ENCODE results near the gene MUC4. TPM values are rescaled to one million over a fixed set of nuclear protein-coding genes. Genes with fewer than 3 reads are reported as not detected.

Gene MUC4
- total and polyA plus RNA-seq, 7 experiments from 2014 or later = 0.07 to 0.48 TPM; not detected in 5

DNA sequence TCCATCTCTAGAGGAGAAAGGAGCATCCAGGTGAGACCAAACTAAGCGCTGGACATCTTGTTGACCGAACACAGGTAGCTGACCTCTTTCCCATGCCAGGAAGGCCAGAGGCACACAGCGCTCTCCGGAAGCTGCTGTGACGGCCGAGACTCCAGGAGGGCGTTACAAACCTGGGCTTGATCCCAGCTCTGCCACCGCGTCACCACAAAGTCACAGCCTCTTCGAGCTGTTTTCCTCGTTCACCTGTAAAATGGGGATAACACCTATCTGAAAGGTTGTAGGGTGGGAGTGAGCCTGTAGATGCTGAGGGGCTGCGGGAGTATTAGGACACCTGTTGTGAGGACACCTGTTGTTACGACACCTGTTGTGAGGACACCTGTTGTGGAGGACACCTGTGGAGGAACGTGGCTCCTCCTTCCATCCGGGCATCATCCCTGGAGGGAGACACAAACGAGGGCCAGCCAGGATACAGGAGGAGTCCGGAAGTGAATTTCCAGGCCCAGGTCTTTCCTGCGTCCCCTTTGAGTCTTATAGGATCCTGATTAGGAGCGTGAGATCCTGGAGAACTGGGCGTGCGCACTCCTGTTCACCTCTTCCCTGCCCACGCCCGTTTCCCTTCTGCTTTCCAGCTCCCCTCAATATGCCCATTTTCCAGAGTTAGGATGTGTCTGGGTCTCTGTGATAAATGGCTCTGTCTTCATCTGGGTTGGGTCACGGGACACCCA, 2.3 kb upstream of the MUC4 start:
- Histone ChIP-seq H3K4me1 (ENCODE audit: control insufficient read depth in 2 of 2, insufficient read depth in 2 of 2, low read length in 2 of 2) (no peaks in the 10 kb centered on the region), H3K4me3 (ENCODE audit: low read length) (no peak overlapping the region), H3K27ac (ENCODE audit: low read depth, low read length) (no peak overlapping the region), H3K9me3 (ENCODE audit: control insufficient read depth in 2 of 3, low read length in 3 of 3) (no peaks in the 10 kb centered on the region), H3K27me3 (ENCODE audit: control insufficient read depth in 2 of 2, insufficient read depth in 2 of 2, low read length in 2 of 2) (no peaks in the 10 kb centered on the region), H3K36me3 (ENCODE audit: control insufficient read depth in 2 of 3, insufficient read depth in 3 of 3, low read length in 3 of 3) (no peaks in the 10 kb centered on the region)
- Mint-ChIP-seq H3K9me3 (peaks cover 0 to 3% (median 0%) of the 10 kb centered on the region in 11 donors), H3K4me1 (peaks cover 0 to 15% (median 4%) of the 10 kb centered on the region in 7 donors), H3K36me3 (no peaks in the 10 kb centered on the region), H3K27ac (peak overlapping the region in 1 of 9 donors; percentile 13), H3K4me3 (no peak overlapping the region), H3K27me3 (peaks cover 0 to 3% (median 0%) of the 10 kb centered on the region in 5 donors)
- no peak for ATAC-seq
- DNase-seq = no peak
- ChIA-PET CTCF (no interaction called here), POLR2A (no interaction called here)
- intact Hi-C loops (cut with micrococcal nuclease) = no loop called here

DNA sequence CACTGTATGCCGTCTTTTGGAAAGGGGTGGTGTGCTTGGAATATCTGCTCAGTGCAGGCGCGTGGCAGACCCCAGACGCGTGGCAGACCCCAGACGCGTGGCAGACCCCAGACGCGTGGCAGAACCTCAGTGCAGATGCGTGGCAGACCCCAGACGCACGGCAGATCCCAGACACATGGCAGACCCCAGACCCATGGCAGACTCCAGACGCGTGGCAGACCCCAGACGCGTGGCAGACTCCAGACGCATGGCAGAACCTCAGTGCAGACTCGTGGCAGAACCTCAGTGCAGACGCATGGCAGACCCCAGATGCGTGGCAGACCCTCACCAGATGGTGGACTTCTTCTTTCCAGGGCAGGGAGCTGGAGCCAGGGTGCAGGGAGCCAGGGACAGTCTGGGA, 637 bp upstream of the MUC4 start:
- Histone ChIP-seq H3K4me3 (ENCODE audit: low read length) (no peak overlapping the region), H3K27me3 (ENCODE audit: control insufficient read depth in 2 of 2, insufficient read depth in 2 of 2, low read length in 2 of 2) (no peaks in the 10 kb centered on the region), H3K9me3 (ENCODE audit: control insufficient read depth in 2 of 3, low read length in 3 of 3) (no peaks in the 10 kb centered on the region), H3K36me3 (ENCODE audit: control insufficient read depth in 2 of 3, insufficient read depth in 3 of 3, low read length in 3 of 3) (no peaks in the 10 kb centered on the region), H3K27ac (ENCODE audit: low read depth, low read length) (no peak overlapping the region), H3K4me1 (ENCODE audit: control insufficient read depth in 2 of 2, insufficient read depth in 2 of 2, low read length in 2 of 2) (no peaks in the 10 kb centered on the region)
- no peak for ATAC-seq
- H3K36me3 Mint-ChIP-seq = no peaks in the 10 kb centered on the region
- DNase-seq = no peak
- peaks cover 0 to 14% (median 4%) of the 10 kb centered on the region in 7 donors for H3K4me1 Mint-ChIP-seq
- H3K9me3 Mint-ChIP-seq = peaks cover 0 to 3% (median 0%) of the 10 kb centered on the region in 11 donors
- peaks cover 0 to 3% (median 0%) of the 10 kb centered on the region in 5 donors for H3K27me3 Mint-ChIP-seq
- no peak overlapping the region for H3K27ac Mint-ChIP-seq
- ChIA-PET CTCF (no interaction called here), POLR2A (no interaction called here)
- intact Hi-C loops (cut with micrococcal nuclease) = no loop called here
- H3K4me3 Mint-ChIP-seq = no peak overlapping the region

DNA sequence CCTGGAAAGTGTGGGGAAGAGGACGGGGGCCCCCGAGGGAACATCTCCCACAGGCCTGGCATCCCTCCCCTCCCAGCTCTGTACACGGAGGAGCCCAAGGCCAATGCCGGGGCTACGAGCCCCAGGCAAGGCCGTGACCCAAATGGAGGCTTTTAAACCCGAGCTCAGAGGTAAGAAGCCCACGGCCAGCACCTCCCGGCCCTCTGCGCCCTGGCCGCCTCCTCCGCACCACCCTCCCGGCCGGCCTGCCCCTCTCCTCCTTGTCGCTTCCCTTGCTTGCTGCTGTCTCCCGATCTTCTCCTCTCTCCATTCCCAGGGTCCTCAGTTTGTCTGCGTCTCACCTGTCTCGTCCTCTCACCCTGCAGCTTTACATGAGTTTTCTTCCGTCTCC, 1.3 kb downstream of the MUC4 start:
- ChIA-PET POLR2A (no interaction called here), CTCF (interaction anchor here (0.6 kb wide), 1 partner anchor 258 kb away, joined by 3 read pairs; no protein-coding TSS in a partner anchor)
- H3K4me3 ChIP-seq (ENCODE audit: low read length) = no peak overlapping the region
- no peaks in the 10 kb centered on the region for H3K9me3 ChIP-seq (ENCODE audit: control insufficient read depth in 2 of 3, low read length in 3 of 3)
- H3K36me3 ChIP-seq (ENCODE audit: control insufficient read depth in 2 of 3, insufficient read depth in 3 of 3, low read length in 3 of 3) = no peaks in the 10 kb centered on the region
- ATAC-seq (no peak), DNase-seq (no peak)
- Mint-ChIP-seq H3K4me3 (no peak overlapping the region), H3K27ac (peak overlapping the region in 1 of 9 donors; percentile 65), H3K4me1 (peaks cover 10 to 16% (median 13%) of the 10 kb centered on the region in 7 donors), H3K36me3 (peaks cover 0 to 7% (median 0%) of the 10 kb centered on the region in 5 donors), H3K27me3 (peaks cover 0 to 4% (median 2%) of the 10 kb centered on the region in 5 donors), H3K9me3 (peaks cover 0 to 4% (median 0%) of the 10 kb centered on the region in 11 donors)
- intact Hi-C loops (cut with micrococcal nuclease) = no loop called here
- no peak overlapping the region for H3K27ac ChIP-seq (ENCODE audit: low read depth, low read length)
- peaks cover 0 to 5% of the 10 kb centered on the region in 2 donors for H3K4me1 ChIP-seq (ENCODE audit: control insufficient read depth in 2 of 2, insufficient read depth in 2 of 2, low read length in 2 of 2)
- H3K27me3 ChIP-seq (ENCODE audit: control insufficient read depth in 2 of 2, insufficient read depth in 2 of 2, low read length in 2 of 2) = no peaks in the 10 kb centered on the region

DNA sequence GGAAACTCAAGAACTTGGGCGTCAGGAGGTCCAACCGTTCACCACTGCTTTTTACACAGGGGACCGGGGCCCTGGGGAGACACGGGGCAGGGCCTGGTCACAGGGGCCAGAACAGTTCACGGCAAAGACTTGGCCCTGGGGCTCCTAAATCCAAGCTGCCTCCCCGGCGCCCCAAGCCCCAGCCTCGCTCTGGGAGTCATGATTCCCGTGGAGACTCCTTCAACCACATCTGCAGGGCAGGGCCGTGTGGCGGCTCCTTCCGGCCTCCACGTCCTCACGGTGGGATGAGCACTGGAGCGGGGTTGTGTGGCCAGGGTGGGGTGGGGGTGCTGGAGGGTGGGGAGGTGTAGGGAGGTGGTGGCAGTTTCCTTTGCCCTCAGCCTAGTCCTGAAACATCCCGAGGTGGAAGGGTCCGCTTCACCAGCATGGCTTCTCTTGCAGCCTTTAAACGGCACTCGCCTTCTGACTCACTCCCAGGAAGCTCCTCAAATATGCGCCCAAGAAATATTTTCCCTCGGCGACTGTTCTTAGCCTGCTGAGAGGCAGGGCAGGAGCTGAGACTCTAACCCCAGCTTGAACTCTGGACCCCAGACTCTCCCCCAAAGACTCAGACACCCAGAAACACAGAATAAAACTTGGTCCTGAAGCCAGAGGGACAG, 1.8 kb downstream of the MUC4 start:
- peaks cover 0 to 6% (median 0%) of the 10 kb centered on the region in 11 donors for H3K9me3 Mint-ChIP-seq
- ATAC-seq (no peak), DNase-seq (no peak)
- H3K4me3 ChIP-seq (ENCODE audit: low read length) = no peak overlapping the region
- no peaks in the 10 kb centered on the region for H3K27me3 ChIP-seq (ENCODE audit: control insufficient read depth in 2 of 2, insufficient read depth in 2 of 2, low read length in 2 of 2)
- ChIA-PET CTCF (interaction anchor here (0.6 kb wide), 1 partner anchor 257 kb away, joined by 3 read pairs; no protein-coding TSS in a partner anchor), POLR2A (no interaction called here)
- no peaks in the 10 kb centered on the region for H3K9me3 ChIP-seq (ENCODE audit: control insufficient read depth in 2 of 3, low read length in 3 of 3)
- H3K36me3 Mint-ChIP-seq = peaks cover 0 to 11% (median 0%) of the 10 kb centered on the region in 5 donors
- H3K27me3 Mint-ChIP-seq = peaks cover 0 to 4% (median 2%) of the 10 kb centered on the region in 5 donors
- intact Hi-C loops (cut with micrococcal nuclease) = no loop called here
- peaks cover 15 to 21% (median 18%) of the 10 kb centered on the region in 7 donors for H3K4me1 Mint-ChIP-seq
- no peak overlapping the region for H3K27ac ChIP-seq (ENCODE audit: low read depth, low read length)
- H3K27ac Mint-ChIP-seq = no peak overlapping the region
- H3K36me3 ChIP-seq (ENCODE audit: control insufficient read depth in 2 of 3, insufficient read depth in 3 of 3, low read length in 3 of 3) = no peaks in the 10 kb centered on the region
- peaks cover 0 to 10% of the 10 kb centered on the region in 2 donors for H3K4me1 ChIP-seq (ENCODE audit: control insufficient read depth in 2 of 2, insufficient read depth in 2 of 2, low read length in 2 of 2)
- H3K4me3 Mint-ChIP-seq = peak overlapping the region in 1 of 10 donors; percentile 17

DNA sequence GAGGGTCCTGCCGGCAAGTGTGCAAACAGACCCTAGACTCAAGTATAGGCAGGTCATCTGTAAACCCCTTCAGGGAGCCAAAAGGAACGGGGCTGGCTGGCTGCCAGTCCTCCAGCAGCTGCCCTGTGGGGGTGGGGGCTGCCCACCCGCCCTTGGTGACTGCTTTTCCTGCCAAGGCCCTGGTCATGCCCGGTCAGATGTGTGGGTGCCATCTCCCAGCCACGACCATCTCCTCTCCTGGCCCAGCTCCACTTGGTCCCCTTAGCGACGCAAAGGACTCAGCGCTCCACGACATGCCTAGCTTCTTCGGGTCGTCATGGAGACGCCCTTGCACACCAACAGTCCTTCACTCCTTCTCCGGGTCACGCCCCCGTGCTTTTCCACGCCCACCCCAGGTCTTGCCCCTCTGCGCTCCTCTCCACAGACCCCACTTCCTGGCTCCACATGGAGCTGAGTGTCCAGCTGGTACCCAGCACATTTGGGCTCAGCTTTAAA, 2.4 kb downstream of the MUC4 start:
- no peak overlapping the region for H3K27ac ChIP-seq (ENCODE audit: low read depth, low read length)
- no peak overlapping the region for H3K4me3 ChIP-seq (ENCODE audit: low read length)
- CTCF ChIA-PET = no interaction called here
- H3K9me3 ChIP-seq (ENCODE audit: control insufficient read depth in 2 of 3, low read length in 3 of 3) = no peaks in the 10 kb centered on the region
- no peak for DNase-seq
- Mint-ChIP-seq H3K27ac (no peak overlapping the region), H3K9me3 (peaks cover 0 to 12% (median 0%) of the 10 kb centered on the region in 11 donors), H3K36me3 (peaks cover 0 to 17% (median 0%) of the 10 kb centered on the region in 5 donors), H3K4me3 (peak overlapping the region in 1 of 10 donors; percentile 17), H3K27me3 (peaks cover 0 to 4% (median 2%) of the 10 kb centered on the region in 5 donors), H3K4me1 (peaks cover 20 to 27% (median 24%) of the 10 kb centered on the region in 7 donors)
- no peak for ATAC-seq
- POLR2A ChIA-PET = no interaction called here
- peaks cover 0 to 14% of the 10 kb centered on the region in 2 donors for H3K4me1 ChIP-seq (ENCODE audit: control insufficient read depth in 2 of 2, insufficient read depth in 2 of 2, low read length in 2 of 2)
- no peaks in the 10 kb centered on the region for H3K36me3 ChIP-seq (ENCODE audit: control insufficient read depth in 2 of 3, insufficient read depth in 3 of 3, low read length in 3 of 3)
- intact Hi-C loops (cut with micrococcal nuclease) = no loop called here
- H3K27me3 ChIP-seq (ENCODE audit: control insufficient read depth in 2 of 2, insufficient read depth in 2 of 2, low read length in 2 of 2) = no peaks in the 10 kb centered on the region

DNA sequence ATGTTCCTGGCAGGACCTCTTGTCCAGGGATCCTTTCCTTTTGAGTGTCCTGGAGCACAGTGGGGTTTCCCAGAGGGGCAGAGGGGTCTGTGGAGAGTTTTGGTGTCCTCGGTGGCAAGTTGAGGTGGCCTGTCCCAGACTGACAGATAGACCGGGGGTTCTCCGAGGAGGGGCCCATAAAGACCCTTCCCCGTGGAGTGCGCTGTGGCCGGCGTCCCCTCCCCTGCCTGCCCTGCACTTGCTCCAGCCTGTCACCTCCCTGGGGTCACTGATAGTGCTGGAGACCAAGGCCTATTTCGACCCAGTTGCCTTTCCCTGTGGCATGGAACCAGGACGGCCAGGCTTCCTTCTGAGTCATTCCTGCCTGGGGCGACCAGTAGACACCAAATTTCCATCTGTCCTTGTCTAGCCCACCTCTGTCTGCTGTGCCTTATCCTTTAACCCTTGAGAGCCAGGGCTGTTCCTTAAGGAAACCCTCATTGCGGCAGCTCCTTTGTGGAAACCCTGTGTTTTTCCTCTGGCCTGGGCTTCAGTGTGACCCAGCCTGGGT, 2.9 kb downstream of the MUC4 start:
- no peak overlapping the region for H3K27ac Mint-ChIP-seq
- H3K36me3 Mint-ChIP-seq = peaks cover 0 to 21% (median 0%) of the 10 kb centered on the region in 5 donors
- no peak overlapping the region for H3K27ac ChIP-seq (ENCODE audit: low read depth, low read length)
- ChIA-PET POLR2A (no interaction called here), CTCF (no interaction called here)
- peaks cover 0 to 16% (median 0%) of the 10 kb centered on the region in 11 donors for H3K9me3 Mint-ChIP-seq
- intact Hi-C loops (cut with micrococcal nuclease) = no loop called here
- peaks cover 0 to 4% (median 2%) of the 10 kb centered on the region in 5 donors for H3K27me3 Mint-ChIP-seq
- H3K9me3 ChIP-seq (ENCODE audit: control insufficient read depth in 2 of 3, low read length in 3 of 3) = no peaks in the 10 kb centered on the region
- no peaks in the 10 kb centered on the region for H3K27me3 ChIP-seq (ENCODE audit: control insufficient read depth in 2 of 2, insufficient read depth in 2 of 2, low read length in 2 of 2)
- peaks cover 26 to 32% (median 28%) of the 10 kb centered on the region in 7 donors for H3K4me1 Mint-ChIP-seq
- no peak overlapping the region for H3K4me3 ChIP-seq (ENCODE audit: low read length)
- peaks cover 3 to 20% of the 10 kb centered on the region in 2 donors for H3K4me1 ChIP-seq (ENCODE audit: control insufficient read depth in 2 of 2, insufficient read depth in 2 of 2, low read length in 2 of 2)
- H3K36me3 ChIP-seq (ENCODE audit: control insufficient read depth in 2 of 3, insufficient read depth in 3 of 3, low read length in 3 of 3) = no peaks in the 10 kb centered on the region
- DNase-seq = no peak
- ATAC-seq = no peak
- no peak overlapping the region for H3K4me3 Mint-ChIP-seq

Data from naive thymus-derived CD4-positive, alpha-beta T cell (primary cell).